ENCODE measurements around the gene PCCA.
"Not testable (repeated sequence)": the region's sequence is repeated elsewhere in the genome, so short reads cannot be mapped to it uniquely, and the experiment has no call there.

Gene PCCA

DNA sequence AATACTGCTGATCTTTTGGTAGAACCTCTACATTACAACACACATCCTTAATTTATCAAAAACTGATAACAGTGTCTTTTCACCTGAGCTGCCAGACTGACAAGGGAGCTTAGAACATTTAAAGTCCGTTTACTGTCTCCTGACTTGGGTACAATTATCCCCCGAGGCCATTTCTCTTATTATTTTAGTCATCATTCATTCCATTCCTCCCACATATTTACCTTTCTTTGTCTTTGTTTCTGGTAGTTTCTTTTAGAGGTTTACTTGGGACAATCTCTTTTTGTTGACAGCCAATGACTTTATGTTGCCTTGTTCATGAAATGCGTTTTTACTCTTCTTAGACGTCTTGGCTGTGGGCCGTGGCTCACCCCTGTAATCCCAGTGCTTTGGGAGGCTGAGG, 186.9 kb downstream of the PCCA start:
- no peak overlapping the region for H3K4me3 ChIP-seq (ENCODE audit: low read depth, low read length)
- H3K27ac ChIP-seq (ENCODE audit: low read depth, low read length) = no peak overlapping the region
- H3K79me2 ChIP-seq (ENCODE audit: control insufficient read depth, insufficient read depth, low read length, unreplicated experiment) = no peaks in the 10 kb centered on the region
- no peak overlapping the region for H2AFZ ChIP-seq (ENCODE audit: low read length, unreplicated experiment)
- H3K4me1 ChIP-seq (ENCODE audit: control insufficient read depth, insufficient read depth, low read length, unreplicated experiment) = no peaks in the 10 kb centered on the region
- no peaks in the 10 kb centered on the region for H3K36me3 ChIP-seq (ENCODE audit: insufficient read depth, low read length)
- H3K27me3 ChIP-seq (ENCODE audit: insufficient read depth, low read length) = no peaks in the 10 kb centered on the region

GRCh38 chr13:100280681-100281080, 191.8 kb downstream of the PCCA start:
- Histone ChIP-seq H2AFZ (ENCODE audit: low read length, unreplicated experiment) (no peak overlapping the region), H3K4me1 (ENCODE audit: control insufficient read depth, insufficient read depth, low read length, unreplicated experiment) (no peaks in the 10 kb centered on the region), H3K27me3 (ENCODE audit: insufficient read depth, low read length) (no peaks in the 10 kb centered on the region), H3K79me2 (ENCODE audit: control insufficient read depth, insufficient read depth, low read length, unreplicated experiment) (no peaks in the 10 kb centered on the region), H3K36me3 (ENCODE audit: insufficient read depth, low read length) (no peaks in the 10 kb centered on the region), H3K27ac (ENCODE audit: low read depth, low read length) (no peak overlapping the region), H3K4me3 (ENCODE audit: low read depth, low read length) (no peak overlapping the region)

DNA sequence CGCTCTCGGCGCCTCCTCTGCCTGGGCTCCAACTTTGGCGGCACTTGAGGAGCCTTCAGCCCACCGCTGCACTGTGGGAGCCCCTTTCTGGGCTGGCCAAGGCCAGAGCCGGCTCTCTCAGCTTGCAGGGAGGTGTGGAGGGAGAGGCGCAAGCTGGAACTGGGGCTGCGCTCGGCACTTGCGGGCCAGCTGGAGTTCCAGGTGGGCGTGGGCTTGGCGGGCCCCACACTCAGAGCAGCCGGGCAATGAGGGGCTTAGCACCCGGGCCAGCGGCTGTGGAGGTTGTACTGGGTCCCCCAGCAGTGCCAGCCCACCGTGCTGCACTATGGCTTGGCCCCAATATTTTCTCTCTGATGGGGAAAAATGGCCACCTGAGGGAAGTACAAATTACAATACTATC, 193.4 kb downstream of the PCCA start:
- H3K4me3 ChIP-seq (ENCODE audit: low read depth, low read length); H3K79me2 ChIP-seq (ENCODE audit: control insufficient read depth, insufficient read depth, low read length, unreplicated experiment); H3K36me3 ChIP-seq (ENCODE audit: insufficient read depth, low read length); H3K27me3 ChIP-seq (ENCODE audit: insufficient read depth, low read length); H3K27ac ChIP-seq (ENCODE audit: low read depth, low read length); H2AFZ ChIP-seq (ENCODE audit: low read length, unreplicated experiment); H3K4me1 ChIP-seq (ENCODE audit: control insufficient read depth, insufficient read depth, low read length, unreplicated experiment): not testable (repeated sequence)

GRCh38 chr13:100290165-100290801, 201.4 kb downstream of the PCCA start:
- Histone ChIP-seq H2AFZ (ENCODE audit: low read length, unreplicated experiment) (no peak overlapping the region), H3K36me3 (ENCODE audit: insufficient read depth, low read length) (no peaks in the 10 kb centered on the region), H3K79me2 (ENCODE audit: control insufficient read depth, insufficient read depth, low read length, unreplicated experiment) (no peaks in the 10 kb centered on the region), H3K27ac (ENCODE audit: low read depth, low read length) (no peak overlapping the region), H3K27me3 (ENCODE audit: insufficient read depth, low read length) (no peaks in the 10 kb centered on the region), H3K4me3 (ENCODE audit: low read depth, low read length) (no peak overlapping the region), H3K4me1 (ENCODE audit: control insufficient read depth, insufficient read depth, low read length, unreplicated experiment) (no peaks in the 10 kb centered on the region)

GRCh38 chr13:100291624-100292023, 202.7 kb downstream of the PCCA start:
- Histone ChIP-seq H3K27ac (ENCODE audit: low read depth, low read length) (no peak overlapping the region), H2AFZ (ENCODE audit: low read length, unreplicated experiment) (no peak overlapping the region), H3K27me3 (ENCODE audit: insufficient read depth, low read length) (no peaks in the 10 kb centered on the region), H3K4me3 (ENCODE audit: low read depth, low read length) (no peak overlapping the region), H3K4me1 (ENCODE audit: control insufficient read depth, insufficient read depth, low read length, unreplicated experiment) (no peaks in the 10 kb centered on the region), H3K79me2 (ENCODE audit: control insufficient read depth, insufficient read depth, low read length, unreplicated experiment) (no peaks in the 10 kb centered on the region), H3K36me3 (ENCODE audit: insufficient read depth, low read length) (no peaks in the 10 kb centered on the region)

DNA sequence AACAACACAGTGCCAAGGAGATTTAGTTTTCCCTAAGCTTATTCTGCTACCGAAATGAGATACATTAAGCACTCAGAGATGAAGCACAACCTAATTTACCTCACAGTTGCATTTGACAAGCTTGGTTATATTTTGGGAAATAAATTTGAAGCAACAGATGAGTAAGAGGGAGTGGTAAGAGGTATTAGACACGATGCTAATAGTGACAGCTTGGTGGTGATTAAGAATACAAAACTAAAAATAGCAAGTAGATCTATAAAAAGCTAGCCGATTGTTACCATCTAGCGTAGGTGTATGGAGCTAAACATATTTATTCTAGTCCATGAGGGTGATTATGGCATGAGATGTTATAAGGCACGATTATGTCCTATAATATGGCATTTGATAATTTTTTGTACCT, 208.5 kb downstream of the PCCA start:
- Histone ChIP-seq H3K79me2 (ENCODE audit: control insufficient read depth, insufficient read depth, low read length, unreplicated experiment) (no peaks in the 10 kb centered on the region), H3K4me1 (ENCODE audit: control insufficient read depth, insufficient read depth, low read length, unreplicated experiment) (no peaks in the 10 kb centered on the region), H3K27ac (ENCODE audit: low read depth, low read length) (no peak overlapping the region)

DNA sequence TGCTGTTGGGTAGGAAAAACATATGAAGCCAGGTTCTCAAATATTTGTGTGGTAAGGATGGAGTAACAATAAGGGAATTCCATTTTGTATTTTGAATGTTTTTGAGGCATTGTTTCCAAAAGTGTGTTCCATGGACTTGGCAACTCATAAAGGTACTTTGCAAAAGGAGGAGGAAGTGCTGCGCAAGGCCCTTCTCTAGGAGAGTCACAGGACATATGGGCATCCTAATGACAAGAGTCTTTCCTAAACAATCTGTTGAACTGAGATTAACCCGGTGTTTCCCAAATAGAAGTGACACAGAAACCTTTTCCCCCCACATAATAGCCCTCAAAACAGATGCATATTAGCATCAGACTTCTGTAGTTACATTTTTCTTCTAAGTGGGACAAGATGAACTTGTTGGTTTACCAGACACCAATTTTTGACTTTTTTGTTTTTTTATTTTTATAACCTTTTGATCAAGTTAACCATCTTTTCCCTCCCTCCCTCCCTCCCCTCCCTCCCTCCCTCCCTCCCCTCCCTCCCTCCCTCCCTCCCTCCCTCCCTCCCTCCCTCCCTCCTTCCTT, 209.3 kb downstream of the PCCA start:
- H3K27me3 ChIP-seq (ENCODE audit: insufficient read depth, low read length) = no peaks in the 10 kb centered on the region
- no peak overlapping the region for H2AFZ ChIP-seq (ENCODE audit: low read length, unreplicated experiment)
- H3K27ac ChIP-seq (ENCODE audit: low read depth, low read length) = no peak overlapping the region

More for the DNA sequence above, 208.5 kb downstream of the PCCA start:
- no peak overlapping the region for H2AFZ ChIP-seq (ENCODE audit: low read length, unreplicated experiment)
- H3K4me3 ChIP-seq (ENCODE audit: low read depth, low read length) = no peak overlapping the region
- no peaks in the 10 kb centered on the region for H3K27me3 ChIP-seq (ENCODE audit: insufficient read depth, low read length)
- H3K36me3 ChIP-seq (ENCODE audit: insufficient read depth, low read length) = no peaks in the 10 kb centered on the region

GRCh38 chr13:100298691-100299090, 209.8 kb downstream of the PCCA start:
- H3K27ac ChIP-seq (ENCODE audit: low read depth, low read length) = no peak overlapping the region
- H3K4me3 ChIP-seq (ENCODE audit: low read depth, low read length) = no peak overlapping the region
- no peaks in the 10 kb centered on the region for H3K4me1 ChIP-seq (ENCODE audit: control insufficient read depth, insufficient read depth, low read length, unreplicated experiment)
- H3K79me2 ChIP-seq (ENCODE audit: control insufficient read depth, insufficient read depth, low read length, unreplicated experiment) = no peaks in the 10 kb centered on the region
- no peaks in the 10 kb centered on the region for H3K36me3 ChIP-seq (ENCODE audit: insufficient read depth, low read length)
- no peaks in the 10 kb centered on the region for H3K27me3 ChIP-seq (ENCODE audit: insufficient read depth, low read length)
- H2AFZ ChIP-seq (ENCODE audit: low read length, unreplicated experiment) = no peak overlapping the region

More for the DNA sequence above, 209.3 kb downstream of the PCCA start:
- Histone ChIP-seq H3K4me3 (ENCODE audit: low read depth, low read length) (no peak overlapping the region), H3K79me2 (ENCODE audit: control insufficient read depth, insufficient read depth, low read length, unreplicated experiment) (no peaks in the 10 kb centered on the region), H3K4me1 (ENCODE audit: control insufficient read depth, insufficient read depth, low read length, unreplicated experiment) (no peaks in the 10 kb centered on the region), H3K36me3 (ENCODE audit: insufficient read depth, low read length) (no peaks in the 10 kb centered on the region)

DNA sequence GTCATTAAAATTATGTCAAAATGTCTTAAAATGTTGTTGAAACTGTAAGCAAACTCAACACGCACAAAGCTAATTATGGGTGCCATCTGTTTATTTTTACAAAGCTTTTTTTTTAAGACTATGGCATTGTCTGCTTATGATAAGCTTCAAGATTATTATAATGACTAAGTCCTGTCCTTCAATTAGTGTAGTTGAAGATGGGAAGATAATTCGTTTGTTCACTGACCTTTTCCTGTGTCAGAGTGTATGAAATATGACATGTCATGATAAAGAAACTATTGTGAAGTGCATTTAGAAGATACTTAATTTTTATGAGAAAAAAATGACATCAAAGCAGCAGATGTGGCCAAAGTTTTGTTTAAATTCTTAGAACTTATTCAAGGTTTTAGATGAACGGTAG, 211.3 kb downstream of the PCCA start:
- Histone ChIP-seq H3K27ac (ENCODE audit: low read depth, low read length) (no peak overlapping the region), H2AFZ (ENCODE audit: low read length, unreplicated experiment) (no peak overlapping the region), H3K4me3 (ENCODE audit: low read depth, low read length) (no peak overlapping the region), H3K27me3 (ENCODE audit: insufficient read depth, low read length) (no peaks in the 10 kb centered on the region), H3K79me2 (ENCODE audit: control insufficient read depth, insufficient read depth, low read length, unreplicated experiment) (no peaks in the 10 kb centered on the region), H3K4me1 (ENCODE audit: control insufficient read depth, insufficient read depth, low read length, unreplicated experiment) (no peaks in the 10 kb centered on the region), H3K36me3 (ENCODE audit: insufficient read depth, low read length) (no peaks in the 10 kb centered on the region)

DNA sequence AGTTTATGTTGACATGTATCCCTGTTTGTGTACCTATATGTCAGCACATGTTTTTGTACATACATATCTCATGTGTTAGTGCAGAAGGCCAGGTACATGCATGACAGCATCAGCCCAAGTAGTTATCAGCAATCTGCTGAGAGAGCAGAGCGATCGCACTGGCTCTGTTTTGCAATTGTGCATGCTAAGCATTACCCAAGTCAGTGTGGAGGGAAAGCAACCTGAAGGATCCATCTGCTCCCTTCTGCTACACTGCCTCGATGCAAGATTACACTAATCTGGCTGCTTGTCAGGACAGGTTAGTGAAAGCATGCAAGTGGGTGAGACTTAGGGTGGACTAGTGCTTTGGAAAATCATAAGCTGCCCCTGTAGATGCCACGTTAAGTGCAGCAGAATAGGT, 211.8 kb downstream of the PCCA start:
- H3K79me2 ChIP-seq (ENCODE audit: control insufficient read depth, insufficient read depth, low read length, unreplicated experiment) = no peaks in the 10 kb centered on the region
- no peaks in the 10 kb centered on the region for H3K36me3 ChIP-seq (ENCODE audit: insufficient read depth, low read length)
- H3K27me3 ChIP-seq (ENCODE audit: insufficient read depth, low read length) = no peaks in the 10 kb centered on the region
- no peak overlapping the region for H3K27ac ChIP-seq (ENCODE audit: low read depth, low read length)
- H3K4me1 ChIP-seq (ENCODE audit: control insufficient read depth, insufficient read depth, low read length, unreplicated experiment) = no peaks in the 10 kb centered on the region
- H3K4me3 ChIP-seq (ENCODE audit: low read depth, low read length) = no peak overlapping the region
- no peak overlapping the region for H2AFZ ChIP-seq (ENCODE audit: low read length, unreplicated experiment)

GRCh38 chr13:100301418-100301817, 212.5 kb downstream of the PCCA start:
- Histone ChIP-seq H3K27ac (ENCODE audit: low read depth, low read length) (no peak overlapping the region), H3K36me3 (ENCODE audit: insufficient read depth, low read length) (no peaks in the 10 kb centered on the region), H2AFZ (ENCODE audit: low read length, unreplicated experiment) (no peak overlapping the region), H3K4me1 (ENCODE audit: control insufficient read depth, insufficient read depth, low read length, unreplicated experiment) (no peaks in the 10 kb centered on the region), H3K79me2 (ENCODE audit: control insufficient read depth, insufficient read depth, low read length, unreplicated experiment) (no peaks in the 10 kb centered on the region), H3K4me3 (ENCODE audit: low read depth, low read length) (no peak overlapping the region), H3K27me3 (ENCODE audit: insufficient read depth, low read length) (no peaks in the 10 kb centered on the region)
